ENCODE data around the gene ACAT1. TPM values are rescaled to one million over a fixed set of nuclear protein-coding genes. Genes with fewer than 3 reads are reported as not detected.

ACAT1 gene
- total RNA-seq, 1 donor from 2014 or later, result 48.1 TPM

- H3K36me3 ChIP-seq (ENCODE audit: insufficient read depth, low read length), result peaks cover 15% of the 10 kb centered on the region
- peaks cover 2% of the 10 kb centered on the region for H3K36me3 Mint-ChIP-seq (ENCODE audit: low read depth, unreplicated experiment)
- peaks cover 27% of the 10 kb centered on the region for H3K79me2 ChIP-seq (ENCODE audit: insufficient read depth, low read length)
- no peaks in the 10 kb centered on the region for H3K9me3 ChIP-seq (ENCODE audit: insufficient read depth, low read depth, low read length)
- no peak overlapping the region for H3K4me2 ChIP-seq (ENCODE audit: low read length)
- no peak overlapping the region for H2AFZ ChIP-seq (ENCODE audit: low read depth, low read length)
- no peaks in the 10 kb centered on the region for H3K27me3 Mint-ChIP-seq (ENCODE audit: low read depth, unreplicated experiment)
- DNase-seq (ENCODE audit: low read depth), result no peak
- no peak for TF ChIP-seq EZH2 (IDR thresholded peaks at IDR 0.05; ENCODE audit: insufficient read depth, low read length)
- no peak for TF ChIP-seq CTCF (IDR thresholded peaks at IDR 0.05; ENCODE audit: insufficient read depth, low read depth, low read length)
- no peak overlapping the region for H3K27ac ChIP-seq (ENCODE audit: low read depth, low read length)
- no peaks in the 10 kb centered on the region for H3K27me3 ChIP-seq (ENCODE audit: insufficient read depth, low read length)
- peaks cover 12% of the 10 kb centered on the region for H3K4me1 Mint-ChIP-seq (ENCODE audit: low read depth, unreplicated experiment)
- FAIRE-seq, result no peak
- H3K9ac ChIP-seq (ENCODE audit: low read length), result no peak overlapping the region
- H4K20me1 ChIP-seq (ENCODE audit: insufficient read depth, low read length), result peaks cover 4% of the 10 kb centered on the region
- no peaks in the 10 kb centered on the region for H3K9me3 Mint-ChIP-seq (ENCODE audit: unreplicated experiment)
- peaks cover 8% of the 10 kb centered on the region for H3K4me1 ChIP-seq (ENCODE audit: insufficient read depth, low read length)
- H3K4me3 Mint-ChIP-seq (ENCODE audit: unreplicated experiment), result no peak overlapping the region
- no peak overlapping the region for H3K4me3 ChIP-seq (ENCODE audit: insufficient read depth, low read depth, low read length)
- no peak overlapping the region for H3K27ac Mint-ChIP-seq (ENCODE audit: unreplicated experiment)
Observed at GRCh38 chr11:108196901-108197300, 75.5 kb downstream of the ACAT1 start.

Other genes starting within 250 kb of the ACAT1 start
- 0.67 and 1.5 TPM in 2 replicates for gene RAB39A, start 193.1 kb upstream of the ACAT1 start, total RNA-seq
- gene CUL5, start 112.7 kb upstream of the ACAT1 start, total RNA-seq, result 40.9 and 41.1 TPM in 2 replicates
- gene NPAT, start 101.1 kb downstream of the ACAT1 start, total RNA-seq, result 10.3 and 10.4 TPM in 2 replicates
- 51.2 and 59.0 TPM in 2 replicates for gene ATM, start 101.5 kb downstream of the ACAT1 start, total RNA-seq